Measurements from ENCODE around the gene PDGFA.

PDGFA gene

GRCh38 chr7:512541-513311 lies 6.9 kb downstream of the PDGFA start:
- TF ChIP-seq REST (IDR thresholded peaks at IDR 0.05; ENCODE audit: insufficient read depth in 1 of 2, low read depth in 2 of 2, low read length in 2 of 2) (no peak), FOXP2 (optimal IDR thresholded peaks at IDR 0.05; ENCODE audit: borderline replicate concordance, extremely low read depth, extremely low read length, insufficient read depth) (no peak), SIN3A (IDR thresholded peaks at IDR 0.05; ENCODE audit: borderline replicate concordance, insufficient read depth, low read length) (no peak), TAF1 (IDR thresholded peaks at IDR 0.05; ENCODE audit: borderline replicate concordance, insufficient read depth, low read length) (no peak), POLR2AphosphoS5 (IDR thresholded peaks at IDR 0.05; ENCODE audit: low read depth, low read length) (no peak)

- no peak for TF ChIP-seq REST (IDR thresholded peaks at IDR 0.05; ENCODE audit: insufficient read depth in 1 of 2, low read depth in 2 of 2, low read length in 2 of 2)
- no peak for TF ChIP-seq POLR2AphosphoS5 (IDR thresholded peaks at IDR 0.05; ENCODE audit: low read depth, low read length)
- TF ChIP-seq FOXP2 (optimal IDR thresholded peaks at IDR 0.05; ENCODE audit: borderline replicate concordance, extremely low read depth, extremely low read length, insufficient read depth), result no peak
- TF ChIP-seq TAF1 (IDR thresholded peaks at IDR 0.05; ENCODE audit: borderline replicate concordance, insufficient read depth, low read length), result no peak
Observed at GRCh38 chr7:512146-512510, 7.5 kb downstream of the PDGFA start.

- no peak for TF ChIP-seq POLR2AphosphoS5 (IDR thresholded peaks at IDR 0.05; ENCODE audit: low read depth, low read length)
- TF ChIP-seq SIN3A (IDR thresholded peaks at IDR 0.05; ENCODE audit: borderline replicate concordance, insufficient read depth, low read length), result no peak
- TF ChIP-seq REST (IDR thresholded peaks at IDR 0.05; ENCODE audit: insufficient read depth in 1 of 2, low read depth in 2 of 2, low read length in 2 of 2), result no peak
- TF ChIP-seq TAF1 (IDR thresholded peaks at IDR 0.05; ENCODE audit: borderline replicate concordance, insufficient read depth, low read length), result no peak
- no peak for TF ChIP-seq FOXP2 (optimal IDR thresholded peaks at IDR 0.05; ENCODE audit: borderline replicate concordance, extremely low read depth, extremely low read length, insufficient read depth)
Observed at GRCh38 chr7:511476-512145, 8.0 kb downstream of the PDGFA start.

GRCh38 chr7:510782-511281 lies 8.8 kb downstream of the PDGFA start:
- no peak for TF ChIP-seq FOXP2 (optimal IDR thresholded peaks at IDR 0.05; ENCODE audit: borderline replicate concordance, extremely low read depth, extremely low read length, insufficient read depth)
- no peak for TF ChIP-seq SIN3A (IDR thresholded peaks at IDR 0.05; ENCODE audit: borderline replicate concordance, insufficient read depth, low read length)
- no peak for TF ChIP-seq REST (IDR thresholded peaks at IDR 0.05; ENCODE audit: insufficient read depth in 1 of 2, low read depth in 2 of 2, low read length in 2 of 2)
- no peak for TF ChIP-seq POLR2AphosphoS5 (IDR thresholded peaks at IDR 0.05; ENCODE audit: low read depth, low read length)
- no peak for TF ChIP-seq TAF1 (IDR thresholded peaks at IDR 0.05; ENCODE audit: borderline replicate concordance, insufficient read depth, low read length)
